ENCODE results near the gene MYBL2.

The MYBL2 gene

DNA sequence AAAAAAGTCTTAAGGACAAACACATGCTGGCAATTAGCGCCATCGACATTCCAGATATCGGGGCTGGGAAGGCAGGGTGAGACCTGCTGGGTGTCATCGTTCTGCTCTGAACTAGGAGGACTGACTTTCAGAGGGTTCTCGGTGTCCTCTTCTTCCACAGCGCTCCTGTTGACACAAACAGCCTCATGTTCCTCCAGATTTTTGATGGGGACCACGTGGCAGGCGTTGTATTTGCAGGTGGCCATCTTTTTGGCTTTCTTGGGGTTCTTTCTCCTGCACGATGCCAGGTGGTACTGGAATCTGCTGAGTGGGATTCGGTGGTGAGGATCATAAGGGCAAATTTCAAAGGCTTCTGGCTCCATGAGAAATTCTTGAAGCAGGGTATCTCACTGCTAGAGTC, 59.4 kb downstream of the MYBL2 start:
- TF ChIP-seq TAF1 (IDR thresholded peaks at IDR 0.05; ENCODE audit: borderline replicate concordance, low read depth, low read length) (no peak), POLR2AphosphoS5 (IDR thresholded peaks at IDR 0.05; ENCODE audit: low read depth, low read length) (no peak), POLR2A (IDR thresholded peaks at IDR 0.05; ENCODE audit: low read depth, low read length) (no peak)
- FAIRE-seq (no peak), DNase-seq (ENCODE audit: insufficient read length) (no peak)

GRCh38 chr20:43726811-43727338, 60.0 kb downstream of the MYBL2 start, which contains the start of gene GTSF1L:
Gene GTSF1L (minus strand): TSS chr20:43727002. CDS start chr20:43726694, 308 bp downstream.
- DNase-seq (ENCODE audit: insufficient read length) = no peak
- TF ChIP-seq POLR2A (IDR thresholded peaks at IDR 0.05; ENCODE audit: low read depth, low read length) (no peak), POLR2AphosphoS5 (IDR thresholded peaks at IDR 0.05; ENCODE audit: low read depth, low read length) (no peak), TAF1 (IDR thresholded peaks at IDR 0.05; ENCODE audit: borderline replicate concordance, low read depth, low read length) (no peak)
- no peak for FAIRE-seq

DNA sequence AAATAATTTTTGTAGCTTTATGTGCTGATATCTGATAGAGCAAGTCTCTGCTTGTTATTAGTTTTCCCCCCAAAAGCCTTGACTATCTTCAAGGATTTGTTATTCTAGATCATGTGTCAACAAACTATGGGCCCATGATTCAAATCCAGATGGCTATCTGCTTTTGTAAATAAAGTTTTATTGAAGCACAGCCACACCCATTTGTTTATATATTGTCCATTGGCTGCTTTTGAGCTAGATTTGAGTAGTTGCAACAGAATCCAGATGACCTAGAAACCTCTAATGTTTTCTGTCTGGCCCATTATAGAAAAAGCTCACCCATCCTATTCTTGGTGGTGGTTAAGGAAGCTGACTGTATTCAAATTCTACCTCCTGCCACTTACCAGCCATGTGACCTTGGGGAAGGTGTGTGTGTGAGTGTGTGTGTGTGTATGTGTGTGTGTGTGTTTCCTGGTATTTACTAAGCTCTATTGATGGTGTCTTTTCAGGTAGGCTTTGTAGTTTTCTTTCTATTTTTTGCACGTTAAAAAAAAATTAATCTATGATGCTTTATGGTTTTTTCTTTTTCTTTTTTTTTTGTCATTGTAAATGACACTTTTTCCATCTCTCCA, 61.2 kb downstream of the MYBL2 start:
- no peak for FAIRE-seq
- DNase-seq (ENCODE audit: insufficient read length) = no peak
- TF ChIP-seq POLR2A (IDR thresholded peaks at IDR 0.05; ENCODE audit: low read depth, low read length) = no peak
- no peak for TF ChIP-seq POLR2AphosphoS5 (IDR thresholded peaks at IDR 0.05; ENCODE audit: low read depth, low read length)
- TF ChIP-seq TAF1 (IDR thresholded peaks at IDR 0.05; ENCODE audit: borderline replicate concordance, low read depth, low read length) = no peak

DNA sequence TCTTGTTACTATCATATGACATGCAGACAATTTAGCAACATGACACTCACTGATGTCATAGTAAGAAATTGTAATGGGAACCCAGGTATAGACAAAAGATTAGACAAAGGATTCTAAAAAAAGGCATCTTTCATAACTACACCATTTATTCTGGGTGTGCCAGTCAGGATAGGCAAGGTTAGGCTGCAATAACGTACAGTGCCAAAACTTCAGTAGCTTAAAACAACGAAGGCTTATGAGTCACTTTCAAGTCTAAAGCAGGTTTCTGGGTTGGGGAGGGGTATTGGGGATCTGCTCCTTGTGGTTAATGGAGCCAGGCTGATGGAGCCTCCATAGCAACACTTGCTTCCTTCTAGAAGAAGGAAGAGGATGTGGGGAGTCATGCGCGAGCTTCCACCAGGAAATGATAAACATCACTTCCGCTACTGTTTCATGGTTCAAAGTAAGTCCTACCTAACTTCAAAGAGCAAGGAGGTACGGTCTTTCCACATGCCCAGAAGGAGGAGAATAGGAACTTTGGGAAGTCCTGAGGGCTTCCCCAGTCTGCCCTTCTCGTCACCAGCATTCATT, 61.9 kb downstream of the MYBL2 start:
- no peak for DNase-seq (ENCODE audit: insufficient read length)
- FAIRE-seq = no peak
- TF ChIP-seq TAF1 (IDR thresholded peaks at IDR 0.05; ENCODE audit: borderline replicate concordance, low read depth, low read length) = no peak
- TF ChIP-seq POLR2A (IDR thresholded peaks at IDR 0.05; ENCODE audit: low read depth, low read length) = no peak
- TF ChIP-seq POLR2AphosphoS5 (IDR thresholded peaks at IDR 0.05; ENCODE audit: low read depth, low read length) = no peak

GRCh38 chr20:43731469-43731868, 64.6 kb downstream of the MYBL2 start:
- FAIRE-seq (no peak), DNase-seq (ENCODE audit: insufficient read length) (no peak)
- TF ChIP-seq TAF1 (IDR thresholded peaks at IDR 0.05; ENCODE audit: borderline replicate concordance, low read depth, low read length) (no peak), POLR2AphosphoS5 (IDR thresholded peaks at IDR 0.05; ENCODE audit: low read depth, low read length) (no peak), POLR2A (IDR thresholded peaks at IDR 0.05; ENCODE audit: low read depth, low read length) (no peak)

GRCh38 chr20:43731927-43732326, 65.0 kb downstream of the MYBL2 start:
- no peak for DNase-seq (ENCODE audit: insufficient read length)

DNA sequence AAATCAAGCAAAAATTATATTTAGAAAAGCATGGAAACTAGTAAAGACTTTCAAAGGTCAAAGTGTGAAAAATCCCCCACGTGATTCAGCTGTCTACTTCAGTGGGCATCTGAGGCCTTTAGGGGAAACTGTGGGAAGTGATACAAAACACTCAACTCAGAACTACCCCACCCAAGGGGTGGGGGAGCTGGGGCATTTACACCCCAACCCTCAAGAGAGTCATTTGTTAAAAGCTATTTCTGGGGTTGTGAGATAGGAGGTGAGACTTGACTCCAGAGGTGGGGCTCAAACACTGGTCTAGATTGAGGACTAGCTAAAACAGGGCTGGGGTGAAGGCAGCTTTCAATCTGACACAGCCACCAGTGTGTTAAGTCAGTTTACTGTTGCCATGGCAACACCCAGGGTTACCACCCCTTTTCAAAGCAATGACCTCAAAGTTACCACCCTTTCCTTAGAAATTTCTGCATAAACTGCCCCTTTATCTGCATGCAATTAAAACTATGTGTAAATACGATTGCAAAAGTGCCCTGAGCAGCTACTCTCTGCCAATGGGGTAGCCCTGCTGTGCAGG, 69.8 kb downstream of the MYBL2 start:
- DNase-seq (ENCODE audit: insufficient read length) (no peak), FAIRE-seq (no peak)
- TF ChIP-seq TAF1 (IDR thresholded peaks at IDR 0.05; ENCODE audit: borderline replicate concordance, low read depth, low read length) (no peak), POLR2A (IDR thresholded peaks at IDR 0.05; ENCODE audit: low read depth, low read length) (no peak), POLR2AphosphoS5 (IDR thresholded peaks at IDR 0.05; ENCODE audit: low read depth, low read length) (no peak)

More at GRCh38 chr20:43731927-43732326, 65.0 kb downstream of the MYBL2 start:
- no peak for FAIRE-seq
- no peak for TF ChIP-seq POLR2AphosphoS5 (IDR thresholded peaks at IDR 0.05; ENCODE audit: low read depth, low read length)
- TF ChIP-seq TAF1 (IDR thresholded peaks at IDR 0.05; ENCODE audit: borderline replicate concordance, low read depth, low read length) = no peak
- no peak for TF ChIP-seq POLR2A (IDR thresholded peaks at IDR 0.05; ENCODE audit: low read depth, low read length)

DNA sequence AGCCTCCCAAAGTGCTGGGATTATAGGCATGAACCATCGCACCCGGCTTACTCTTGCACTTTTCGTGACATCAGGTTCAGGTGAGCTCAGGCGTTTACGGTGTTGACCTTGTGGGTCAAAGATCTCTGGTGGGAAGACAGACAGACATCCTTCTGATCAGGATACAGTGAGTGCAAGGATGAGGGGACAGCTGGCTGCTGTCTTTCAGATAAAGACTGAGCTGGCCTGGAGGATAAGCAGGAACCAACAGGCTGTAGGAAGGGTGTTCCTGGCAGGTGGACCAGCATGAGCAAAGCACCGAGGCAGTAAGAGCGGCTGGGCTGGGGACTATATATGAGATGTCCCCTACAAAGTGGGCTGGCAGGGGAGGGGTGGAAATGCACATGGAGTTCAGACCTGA, 71.0 kb downstream of the MYBL2 start:
- DNase-seq (ENCODE audit: insufficient read length) = no peak
- TF ChIP-seq POLR2A (IDR thresholded peaks at IDR 0.05; ENCODE audit: low read depth, low read length) (no peak), POLR2AphosphoS5 (IDR thresholded peaks at IDR 0.05; ENCODE audit: low read depth, low read length) (no peak), TAF1 (IDR thresholded peaks at IDR 0.05; ENCODE audit: borderline replicate concordance, low read depth, low read length) (no peak)
- FAIRE-seq = no peak

DNA sequence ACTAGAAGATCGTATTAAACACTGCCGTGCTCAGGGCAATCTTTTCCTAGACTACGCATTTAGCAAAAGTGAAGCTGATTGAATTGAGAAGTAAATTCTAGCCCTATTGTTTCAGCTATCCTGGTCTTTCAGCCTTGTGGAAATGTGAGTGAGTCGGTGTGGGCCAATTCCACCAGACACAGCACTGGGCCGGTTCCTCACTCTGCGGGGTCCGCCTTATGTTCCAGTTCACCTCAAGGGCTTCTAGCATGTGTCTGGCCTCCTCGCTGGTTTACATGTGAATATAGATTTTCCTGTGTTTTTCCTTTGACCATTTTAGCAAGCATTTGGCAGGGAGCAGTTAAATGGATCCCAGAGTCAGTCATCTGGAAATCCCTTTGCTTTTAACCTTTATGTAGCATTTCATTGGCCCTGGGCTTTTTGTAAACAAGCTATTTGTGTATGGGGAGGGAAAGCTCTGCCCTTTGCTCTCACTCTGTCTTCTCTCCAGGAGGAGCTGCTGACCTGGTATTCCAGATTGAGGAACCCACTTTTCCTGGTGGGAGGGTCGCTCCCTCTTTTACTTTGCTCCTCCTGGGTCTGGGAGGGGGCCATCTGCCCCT, 72.3 kb downstream of the MYBL2 start:
- FAIRE-seq (no peak), DNase-seq (ENCODE audit: insufficient read length) (no peak)
- TF ChIP-seq TAF1 (IDR thresholded peaks at IDR 0.05; ENCODE audit: borderline replicate concordance, low read depth, low read length) = no peak
- TF ChIP-seq POLR2A (IDR thresholded peaks at IDR 0.05; ENCODE audit: low read depth, low read length) = no peak
- TF ChIP-seq POLR2AphosphoS5 (IDR thresholded peaks at IDR 0.05; ENCODE audit: low read depth, low read length) = no peak

DNA sequence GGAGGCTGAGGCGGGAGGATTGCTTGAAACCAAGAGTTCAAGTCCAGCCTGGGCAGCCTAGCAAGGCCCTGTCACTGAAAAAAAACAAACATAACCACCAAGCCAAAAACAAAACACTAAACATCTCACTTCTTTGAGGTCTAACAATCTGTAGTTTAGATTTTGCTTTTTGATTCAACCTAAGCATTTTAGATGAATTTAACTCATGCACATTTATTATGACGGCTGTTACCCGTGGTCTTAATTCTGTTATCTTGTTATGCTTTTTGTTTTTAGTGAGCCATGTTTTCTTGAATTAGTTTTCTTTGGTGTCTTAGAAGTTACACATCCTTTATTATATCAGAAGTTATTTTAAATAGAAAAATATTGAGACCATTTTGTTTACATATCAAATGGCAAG, 73.7 kb downstream of the MYBL2 start:
- FAIRE-seq = no peak
- TF ChIP-seq POLR2A (IDR thresholded peaks at IDR 0.05; ENCODE audit: low read depth, low read length) (no peak), TAF1 (IDR thresholded peaks at IDR 0.05; ENCODE audit: borderline replicate concordance, low read depth, low read length) (no peak), POLR2AphosphoS5 (IDR thresholded peaks at IDR 0.05; ENCODE audit: low read depth, low read length) (no peak)
- DNase-seq (ENCODE audit: insufficient read length) = no peak

- TF ChIP-seq POLR2AphosphoS5 (IDR thresholded peaks at IDR 0.05; ENCODE audit: low read depth, low read length) (no peak), TAF1 (IDR thresholded peaks at IDR 0.05; ENCODE audit: borderline replicate concordance, low read depth, low read length) (no peak), POLR2A (IDR thresholded peaks at IDR 0.05; ENCODE audit: low read depth, low read length) (no peak)
- no peak for FAIRE-seq
- DNase-seq (ENCODE audit: insufficient read length) = no peak
Measured at GRCh38 chr20:43744151-43744611, 77.3 kb downstream of the MYBL2 start.

Data from GM12892 (cell line).